Measurements from ENCODE around the gene EDEM3. TPM values are rescaled to one million over a fixed set of nuclear protein-coding genes. Genes with fewer than 3 reads are reported as not detected.

The EDEM3 gene
- total RNA-seq, 2 donors from 2014 or later = 21.5 to 33.6 TPM

DNA sequence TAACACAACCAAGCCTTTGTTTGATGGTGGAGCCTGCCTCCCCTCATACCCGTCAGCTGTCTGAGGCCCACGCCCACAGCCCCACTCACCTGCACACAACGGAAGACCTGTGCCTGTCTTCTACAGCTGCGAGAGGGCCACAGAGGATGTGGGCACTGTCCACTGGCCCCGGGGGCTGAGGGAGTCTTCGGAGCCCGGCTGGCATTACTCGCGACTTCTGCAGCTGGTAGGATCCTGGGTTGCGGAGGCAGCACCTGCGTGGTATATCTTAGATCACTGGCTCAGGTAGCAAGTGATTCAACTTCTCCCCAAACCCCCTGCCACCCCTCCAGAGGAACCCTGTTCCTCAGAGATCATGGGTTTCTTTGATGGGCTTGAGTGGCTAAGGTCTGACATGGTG is 109.9 kb downstream of the EDEM3 start:
- Mint-ChIP-seq H3K36me3 (no peaks in the 10 kb centered on the region), H3K9me3 (no peaks in the 10 kb centered on the region), H3K4me1 (ENCODE audit: low read depth in 2 of 2) (peaks cover 0 to 7% of the 10 kb centered on the region in 2 donors), H3K27me3 (peaks cover 0 to under 1% of the 10 kb centered on the region in 2 donors), H3K4me3 (no peak overlapping the region), H3K27ac (no peak overlapping the region)
- no peak for DNase-seq (ENCODE audit: low spot score)
- ATAC-seq = no peak

DNA sequence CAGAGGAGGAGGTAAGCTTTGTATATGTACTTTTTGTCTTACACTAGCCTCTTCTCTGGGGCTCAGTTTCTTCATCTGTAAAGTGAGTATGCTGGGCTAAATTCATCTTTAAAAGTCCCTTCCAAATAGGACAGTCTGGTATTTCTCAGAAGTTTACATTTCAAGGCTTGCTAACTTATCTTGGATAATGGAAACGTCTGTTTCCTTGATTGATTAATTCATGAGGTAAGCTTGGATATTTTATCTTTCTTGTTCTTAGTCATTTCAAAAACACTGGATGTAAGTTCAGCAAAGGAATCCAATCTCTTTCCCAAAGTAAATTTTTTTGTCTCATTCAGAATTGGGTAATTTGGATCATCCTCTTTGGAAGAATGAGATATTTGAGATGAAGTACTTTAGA is 111.0 kb downstream of the EDEM3 start:
- Mint-ChIP-seq H3K27ac (no peak overlapping the region), H3K4me1 (ENCODE audit: low read depth in 2 of 2) (peaks cover 0 to 10% of the 10 kb centered on the region in 2 donors), H3K27me3 (no peaks in the 10 kb centered on the region), H3K9me3 (no peaks in the 10 kb centered on the region), H3K36me3 (no peaks in the 10 kb centered on the region), H3K4me3 (no peak overlapping the region)
- DNase-seq (ENCODE audit: low spot score) = no peak
- no peak for ATAC-seq

DNA sequence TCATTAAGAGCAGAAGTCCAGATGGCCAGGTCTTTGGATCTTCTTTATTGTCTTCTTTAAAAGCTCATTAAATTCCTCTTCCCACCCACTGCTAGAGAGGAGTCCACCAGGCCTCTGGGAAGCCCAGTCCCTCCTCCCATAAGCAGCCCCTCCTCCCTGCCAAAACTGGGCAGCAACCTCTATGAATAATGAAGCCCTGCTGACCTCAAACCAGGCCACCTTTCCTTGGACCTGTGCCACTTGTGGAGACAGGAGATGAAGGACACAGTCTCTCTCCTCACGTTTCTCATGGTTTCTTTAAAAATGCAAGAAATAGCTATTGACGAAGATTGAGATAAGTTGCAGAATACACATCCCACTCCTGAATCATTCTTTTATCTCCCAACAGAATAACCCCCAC is 112.8 kb downstream of the EDEM3 start:
- Mint-ChIP-seq H3K27ac (no peak overlapping the region), H3K36me3 (no peaks in the 10 kb centered on the region), H3K27me3 (no peaks in the 10 kb centered on the region), H3K4me1 (ENCODE audit: low read depth in 2 of 2) (peaks cover 0 to 11% of the 10 kb centered on the region in 2 donors), H3K9me3 (no peaks in the 10 kb centered on the region), H3K4me3 (no peak overlapping the region)
- DNase-seq (ENCODE audit: low spot score) = no peak
- no peak for ATAC-seq

DNA sequence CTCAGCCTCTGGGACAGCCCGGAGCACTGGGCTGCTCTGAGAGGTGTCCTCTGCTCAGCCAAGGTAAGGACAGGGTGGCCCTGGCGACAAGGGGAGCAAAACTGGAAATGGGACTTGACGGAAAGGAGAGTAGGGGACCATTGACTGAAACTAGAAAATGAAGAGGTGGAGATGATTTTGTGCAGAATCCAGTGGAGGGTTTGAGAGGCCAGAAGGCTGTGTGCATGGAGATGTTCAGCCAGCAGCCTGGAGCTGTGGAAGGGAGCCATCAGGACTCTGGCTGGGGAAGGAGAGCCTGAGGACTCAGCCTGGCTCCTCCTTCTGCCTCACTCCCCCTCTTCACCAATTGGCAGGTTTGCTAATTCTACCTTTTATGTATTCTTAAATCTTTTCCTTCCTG is 114.2 kb downstream of the EDEM3 start:
- Mint-ChIP-seq H3K27ac (no peak overlapping the region), H3K4me3 (no peak overlapping the region), H3K36me3 (no peaks in the 10 kb centered on the region), H3K9me3 (no peaks in the 10 kb centered on the region), H3K4me1 (ENCODE audit: low read depth in 2 of 2) (peaks cover 0 to 7% of the 10 kb centered on the region in 2 donors), H3K27me3 (no peaks in the 10 kb centered on the region)
- no peak for ATAC-seq
- no peak for DNase-seq (ENCODE audit: low spot score)

Other genes with a start within 250 kb of the EDEM3 start
- gene NIBAN1, start 219.7 kb upstream of the EDEM3 start, total RNA-seq = 100 to 1,000 TPM; 133 to 182 TPM